Measurements from ENCODE around the gene OTUD4. TPM values are rescaled to one million over a fixed set of nuclear protein-coding genes. Genes with fewer than 3 reads are reported as not detected.

OTUD4 gene
- total and polyA plus RNA-seq, 9 of the 15 experiments (the other 6 are each of a cell fraction or from before 2014, with no cell fraction given), result 4.2 to 29.0 (median 24.8) TPM

DNA sequence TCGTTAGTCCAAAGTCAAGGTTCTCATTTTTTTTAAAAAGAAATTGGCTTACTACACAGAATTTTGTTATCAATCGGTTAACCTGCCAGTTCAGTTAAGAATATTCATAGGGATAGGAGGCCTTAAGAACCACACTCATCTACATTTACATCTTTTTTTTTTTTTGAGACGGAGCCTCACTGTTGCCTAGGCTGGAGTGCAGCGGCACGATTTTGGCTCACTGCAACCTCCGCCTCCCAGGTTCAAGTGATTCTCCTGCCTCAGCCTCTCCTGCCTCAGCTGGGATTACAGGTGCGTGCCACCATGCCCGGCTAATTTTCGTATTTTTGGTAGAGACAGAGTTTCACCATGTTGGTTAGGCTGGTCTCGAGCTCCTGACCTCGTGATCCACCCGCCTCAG lies 48.5 kb downstream of the OTUD4 start:
- TF ChIP-seq ELK3 (CRISPR knock-in tag; IDR thresholded peaks at IDR 0.05), result no peak
- TF ChIP-seq SUPT5H (IDR thresholded peaks at IDR 0.05), result peak; percentile 49
- peak; percentile 59; the same call in 1 of the 2 replicates for TF ChIP-seq POLR2A (conservative IDR thresholded peaks at IDR 0.05)
- TF ChIP-seq POLR2B (IDR thresholded peaks at IDR 0.05; ENCODE audit: low read depth, partially characterized antibody), result peak; percentile 25
- TF ChIP-seq POLR2G (IDR thresholded peaks at IDR 0.05; ENCODE audit: low read depth, low read length), result peak; percentile 2; the same call in 1 of the 2 replicates
- H3K4me2 ChIP-seq (ENCODE audit: insufficient read depth, low read length), result no peak overlapping the region
- CTCF ChIA-PET (ENCODE audit: low intra/inter-chr PET ratio), result no interaction called here

More for the DNA sequence above, 48.5 kb downstream of the OTUD4 start:
- no peak overlapping the region for H3K9ac ChIP-seq (ENCODE audit: insufficient read depth in 1 of 2, low read depth in 2 of 2, low read length in 2 of 2)
- H3K79me2 ChIP-seq (ENCODE audit: control insufficient read depth, insufficient read depth, low read length), result no peaks in the 10 kb centered on the region
- no peak for ATAC-seq
- H3K4me1 ChIP-seq (replicated peaks in 1 of 2; ENCODE audit: control insufficient read depth in 2 of 2, insufficient read depth in 2 of 2, low read length in 2 of 2), result no peaks in the 10 kb centered on the region
- peaks cover 72% of the 10 kb centered on the region for H3K36me3 ChIP-seq (ENCODE audit: control insufficient read depth, insufficient read depth, low read length)
- H3K9me1 ChIP-seq (ENCODE audit: control insufficient read depth, insufficient read depth, low read length), result no peaks in the 10 kb centered on the region
- no TSS peak for BruUV-seq (replicated peaks)
- H3K27me3 ChIP-seq (ENCODE audit: control insufficient read depth in 2 of 2, insufficient read depth in 2 of 2, low read length in 2 of 2), result no peaks in the 10 kb centered on the region
- H4K20me1 ChIP-seq (replicated peaks; ENCODE audit: control insufficient read depth, insufficient read depth, low read length), result no peaks in the 10 kb centered on the region
- H3K9me3 ChIP-seq (replicated peaks; ENCODE audit: control insufficient read depth, insufficient read depth, low read depth, low read length), result no peaks in the 10 kb centered on the region
- POLR2A ChIA-PET, result interaction anchor here (0.8 kb wide), 1 partner anchor 10 kb away, joined by 3 read pairs; no protein-coding TSS in a partner anchor
- 90% methylated on average over 9 of the region's 12 CpGs for WGBS (ENCODE audit: insufficient coverage, low coverage, missing lambda C conversion rate)
- intact Hi-C loops (cut with micrococcal nuclease) (no loop called here), in situ Hi-C loops (cut with MboI) (no loop called here)
- DNase-seq (ENCODE audit: extremely low read depth in 1 of 4, low spot score in 3 of 4), result no peak
- H2AFZ ChIP-seq (ENCODE audit: low read depth, low read length), result no peak overlapping the region
- no peak overlapping the region for H3K4me3 ChIP-seq
- no peak for FAIRE-seq
- no peak overlapping the region; the same call in 2 of the 3 replicates for H3K27ac ChIP-seq (ENCODE audit: extremely low read depth, low read depth, low read length)

Data from K562 (cell line).